HG03159 (cell line): Measurements from ENCODE around the gene POLG2.
"Not testable (repeated sequence)": the region's sequence is repeated elsewhere in the genome, so short reads cannot be mapped to it uniquely, and the experiment has no call there.

ENCODE experiments used
- ATAC-seq: cut with Tn5 transposase; IDR thresholded peaks from one replicate; pipeline ENCODE4 v1.9.1; 2021; ENCODE audit warnings: mild to moderate bottlenecking, moderate library complexity; ENCODE audit not compliant: unreplicated experiment

Gene POLG2

GRCh38 chr17:64506201-64506575 is 9.3 kb upstream of the POLG2 start, which contains the start of gene DDX5:
DDX5 (minus strand) TSS chr17:64506289; CDS start chr17:64506119, 170 bp downstream.
- peak; percentile 61 for ATAC-seq

GRCh38 chr17:64505340-64506200 is 8.7 kb upstream of the POLG2 start:
- ATAC-seq = peak; percentile 0

- no peak for ATAC-seq
Observed at GRCh38 chr17:64504769-64505339, 8.0 kb upstream of the POLG2 start.

GRCh38 chr17:64503821-64504768 is 7.2 kb upstream of the POLG2 start:
- ATAC-seq = no peak

- ATAC-seq = no peak
Observed at GRCh38 chr17:64503341-64503740, 6.5 kb upstream of the POLG2 start.

GRCh38 chr17:64502809-64503208 is 6.0 kb upstream of the POLG2 start:
- no peak for ATAC-seq

- no peak for ATAC-seq
Observed at GRCh38 chr17:64502021-64502420, 5.2 kb upstream of the POLG2 start.

- no peak for ATAC-seq
Observed at GRCh38 chr17:64500862-64501765, 4.3 kb upstream of the POLG2 start.

GRCh38 chr17:64500487-64500859 is 3.6 kb upstream of the POLG2 start:
- no peak for ATAC-seq

GRCh38 chr17:64499805-64500486 is 3.1 kb upstream of the POLG2 start:
- no peak for ATAC-seq

- ATAC-seq = no peak
Observed at GRCh38 chr17:64498308-64499203, 1.7 kb upstream of the POLG2 start.

GRCh38 chr17:64497565-64498035 is 746 bp upstream of the POLG2 start:
- ATAC-seq = no peak

- ATAC-seq = peak; percentile 6
Observed at GRCh38 chr17:64496348-64496785, 487 bp downstream of the POLG2 start.

- not testable (repeated sequence) for ATAC-seq
Observed at GRCh38 chr17:64495300-64495699, 1.6 kb downstream of the POLG2 start.

GRCh38 chr17:64494121-64494520 is 2.7 kb downstream of the POLG2 start:
- no peak for ATAC-seq

GRCh38 chr17:64492481-64493109 is 4.3 kb downstream of the POLG2 start:
- no peak for ATAC-seq

- no peak for ATAC-seq
Observed at GRCh38 chr17:64491994-64492393, 4.9 kb downstream of the POLG2 start.
